Measurements from ENCODE around the gene PPP1R1C.

The PPP1R1C gene

DNA sequence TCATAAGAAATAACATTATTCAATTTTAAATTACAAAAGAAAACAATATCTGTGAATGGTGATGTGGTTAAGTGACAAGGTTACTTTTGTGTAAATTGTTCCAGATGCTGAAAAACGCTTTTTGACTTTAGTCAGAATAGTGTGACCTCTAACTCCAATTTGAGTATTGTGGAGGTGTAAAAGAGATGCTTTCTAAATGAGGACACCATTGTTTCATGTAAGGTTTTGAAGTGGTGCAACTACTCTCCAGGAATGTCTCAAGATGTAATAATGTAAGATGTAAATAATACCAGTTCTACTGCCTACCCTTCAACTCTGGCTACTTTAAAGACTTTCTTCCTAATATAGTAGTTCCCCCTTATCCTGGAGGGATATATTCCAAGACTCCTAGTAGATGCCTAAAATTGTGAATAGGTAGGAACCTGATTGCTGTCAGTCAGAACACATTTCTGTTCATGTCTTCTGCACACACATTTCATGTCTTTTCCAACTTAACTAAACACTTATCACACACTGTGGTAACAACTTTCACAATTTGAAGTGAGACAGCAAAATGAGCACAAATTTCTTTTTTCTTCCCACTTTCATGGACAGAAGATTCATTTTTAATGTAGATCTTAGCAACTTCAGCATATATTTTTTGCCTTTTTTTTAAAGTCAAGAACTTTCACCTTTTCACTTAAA, 39.1 kb upstream of the PPP1R1C start:
- CTCF ChIA-PET = no interaction called here
- no peak for DNase-seq (ENCODE audit: extremely low spot score)
- TF ChIP-seq SUZ12 (IDR thresholded peaks at IDR 0.05) = no peak
- no peak for TF ChIP-seq SP1 (IDR thresholded peaks at IDR 0.05)
- no peak for TF ChIP-seq FOXM1 (IDR thresholded peaks at IDR 0.05; ENCODE audit: borderline replicate concordance)
- no peak for TF ChIP-seq FOXA1 (IDR thresholded peaks at IDR 0.05)
- no peak for TF ChIP-seq BHLHE40 (IDR thresholded peaks at IDR 0.05; ENCODE audit: borderline replicate concordance)
- POLR2A ChIA-PET = no interaction called here

DNA sequence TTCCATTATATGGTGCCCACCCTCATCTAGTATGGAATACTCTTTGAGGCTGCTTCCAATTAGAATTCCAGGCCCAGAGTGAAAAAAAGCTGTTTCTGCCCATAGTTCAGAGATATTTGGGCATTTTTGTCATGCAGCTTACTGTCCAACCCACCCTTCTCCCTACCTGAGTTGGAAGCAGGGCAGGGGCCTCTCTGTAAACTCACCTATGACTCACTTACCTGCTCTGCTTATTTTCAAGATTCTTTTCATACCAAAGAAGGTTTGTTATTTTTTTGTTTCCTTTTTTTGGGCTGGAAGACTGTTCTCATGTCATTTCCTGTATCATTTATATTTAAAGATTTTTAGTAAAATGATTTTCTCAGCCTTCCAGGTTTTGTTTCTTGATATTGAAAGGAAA, 38.4 kb upstream of the PPP1R1C start:
- CTCF ChIA-PET = no interaction called here
- no peak for DNase-seq (ENCODE audit: extremely low spot score)
- TF ChIP-seq ZNF384 (IDR thresholded peaks at IDR 0.05) (no peak), SP1 (IDR thresholded peaks at IDR 0.05) (no peak), FOXM1 (IDR thresholded peaks at IDR 0.05; ENCODE audit: borderline replicate concordance) (no peak), HDGF (IDR thresholded peaks at IDR 0.05; ENCODE audit: borderline replicate concordance) (no peak), LEF1 (IDR thresholded peaks at IDR 0.05; ENCODE audit: borderline replicate concordance) (no peak), TARDBP (IDR thresholded peaks at IDR 0.05) (no peak), NFRKB (IDR thresholded peaks at IDR 0.05) (no peak), CTBP1 (IDR thresholded peaks at IDR 0.05; ENCODE audit: borderline replicate concordance) (no peak), FOXK2 (IDR thresholded peaks at IDR 0.05) (no peak), BHLHE40 (IDR thresholded peaks at IDR 0.05; ENCODE audit: borderline replicate concordance) (no peak), ARNT (IDR thresholded peaks at IDR 0.05) (no peak), L3MBTL2 (conservative IDR thresholded peaks at IDR 0.05) (no peak)
- TF ChIP-seq, protein P1, sequence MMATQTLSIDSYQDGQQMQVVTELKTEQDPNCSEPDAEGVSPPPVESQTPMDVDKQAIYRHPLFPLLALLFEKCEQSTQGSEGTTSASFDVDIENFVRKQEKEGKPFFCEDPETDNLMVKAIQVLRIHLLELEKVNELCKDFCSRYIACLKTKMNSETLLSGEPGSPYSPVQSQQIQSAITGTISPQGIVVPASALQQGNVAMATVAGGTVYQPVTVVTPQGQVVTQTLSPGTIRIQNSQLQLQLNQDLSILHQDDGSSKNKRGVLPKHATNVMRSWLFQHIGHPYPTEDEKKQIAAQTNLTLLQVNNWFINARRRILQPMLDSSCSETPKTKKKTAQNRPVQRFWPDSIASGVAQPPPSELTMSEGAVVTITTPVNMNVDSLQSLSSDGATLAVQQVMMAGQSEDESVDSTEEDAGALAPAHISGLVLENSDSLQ (IDR thresholded peaks at IDR 0.05) = no peak
- POLR2A ChIA-PET = no interaction called here

DNA sequence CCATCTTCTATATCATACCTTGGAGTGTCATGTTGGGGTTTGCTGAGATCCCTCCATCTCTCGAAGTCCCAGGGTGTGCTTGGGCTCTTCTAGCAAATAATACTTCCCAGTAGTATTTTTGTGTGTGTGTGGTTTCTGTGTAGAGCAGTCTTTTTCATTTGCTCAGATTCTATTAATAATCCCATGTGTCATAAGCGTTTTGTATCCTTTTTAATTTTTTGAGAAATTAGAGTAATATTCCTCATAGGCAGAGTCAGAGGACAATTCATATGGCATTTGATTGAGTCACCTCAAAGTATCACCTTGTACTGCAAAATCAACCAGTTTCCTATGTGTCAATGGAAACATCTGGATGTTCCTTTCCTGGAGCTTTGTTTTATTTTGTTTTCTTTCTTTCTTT, 37.4 kb upstream of the PPP1R1C start:
- ChIA-PET POLR2A (no interaction called here), CTCF (no interaction called here)
- DNase-seq (ENCODE audit: extremely low spot score) = no peak
- TF ChIP-seq, protein P1 (IDR thresholded peaks at IDR 0.05) = no peak
- TF ChIP-seq L3MBTL2 (conservative IDR thresholded peaks at IDR 0.05) = no peak
- TF ChIP-seq SP1 (IDR thresholded peaks at IDR 0.05) = no peak
- no peak for TF ChIP-seq CTBP1 (IDR thresholded peaks at IDR 0.05; ENCODE audit: borderline replicate concordance)
- no peak for TF ChIP-seq BHLHE40 (IDR thresholded peaks at IDR 0.05; ENCODE audit: borderline replicate concordance)
- no peak for TF ChIP-seq ELF4 (IDR thresholded peaks at IDR 0.05)
- TF ChIP-seq HDGF (IDR thresholded peaks at IDR 0.05; ENCODE audit: borderline replicate concordance) = no peak
- no peak for TF ChIP-seq TARDBP (IDR thresholded peaks at IDR 0.05)
- TF ChIP-seq FOXM1 (IDR thresholded peaks at IDR 0.05; ENCODE audit: borderline replicate concordance) = no peak
- no peak for TF ChIP-seq FOXA1 (IDR thresholded peaks at IDR 0.05)
- TF ChIP-seq LEF1 (IDR thresholded peaks at IDR 0.05; ENCODE audit: borderline replicate concordance) = no peak
- TF ChIP-seq SUZ12 (IDR thresholded peaks at IDR 0.05) = no peak
- TF ChIP-seq ARNT (IDR thresholded peaks at IDR 0.05) = no peak
- no peak for TF ChIP-seq ZNF384 (IDR thresholded peaks at IDR 0.05)
- no peak for TF ChIP-seq NFRKB (IDR thresholded peaks at IDR 0.05)
- TF ChIP-seq FOXK2 (IDR thresholded peaks at IDR 0.05) = no peak

DNA sequence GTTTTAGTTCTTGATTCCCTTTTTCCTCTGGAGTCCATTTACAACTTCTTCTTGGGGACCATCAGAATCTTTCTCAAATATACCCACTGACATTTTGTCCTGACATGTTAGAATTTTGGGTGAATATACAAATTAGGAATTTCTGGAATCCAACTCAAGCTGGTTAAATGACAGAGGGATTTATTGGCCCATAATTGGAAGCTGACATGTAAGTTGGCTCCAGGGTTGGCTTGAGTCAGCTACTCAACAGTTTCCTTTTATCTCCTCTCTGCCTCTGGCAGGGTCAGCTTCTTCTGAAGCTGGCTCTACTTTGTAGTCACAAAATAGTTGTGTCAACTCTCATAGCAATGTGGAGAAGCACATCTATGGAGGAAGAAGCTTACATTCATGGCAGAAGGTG, 36.6 kb upstream of the PPP1R1C start:
- TF ChIP-seq ZNF384 (IDR thresholded peaks at IDR 0.05) (no peak), NFRKB (IDR thresholded peaks at IDR 0.05) (no peak), FOXM1 (IDR thresholded peaks at IDR 0.05; ENCODE audit: borderline replicate concordance) (no peak), ARNT (IDR thresholded peaks at IDR 0.05) (no peak), FOXK2 (IDR thresholded peaks at IDR 0.05) (no peak), SUZ12 (IDR thresholded peaks at IDR 0.05) (no peak), CTBP1 (IDR thresholded peaks at IDR 0.05; ENCODE audit: borderline replicate concordance) (no peak), L3MBTL2 (conservative IDR thresholded peaks at IDR 0.05) (no peak), HDGF (IDR thresholded peaks at IDR 0.05; ENCODE audit: borderline replicate concordance) (no peak), TARDBP (IDR thresholded peaks at IDR 0.05) (no peak)
- TF ChIP-seq, protein P1 (IDR thresholded peaks at IDR 0.05) = no peak
- ChIA-PET CTCF (no interaction called here), POLR2A (no interaction called here)
- DNase-seq (ENCODE audit: extremely low spot score) = no peak

DNA sequence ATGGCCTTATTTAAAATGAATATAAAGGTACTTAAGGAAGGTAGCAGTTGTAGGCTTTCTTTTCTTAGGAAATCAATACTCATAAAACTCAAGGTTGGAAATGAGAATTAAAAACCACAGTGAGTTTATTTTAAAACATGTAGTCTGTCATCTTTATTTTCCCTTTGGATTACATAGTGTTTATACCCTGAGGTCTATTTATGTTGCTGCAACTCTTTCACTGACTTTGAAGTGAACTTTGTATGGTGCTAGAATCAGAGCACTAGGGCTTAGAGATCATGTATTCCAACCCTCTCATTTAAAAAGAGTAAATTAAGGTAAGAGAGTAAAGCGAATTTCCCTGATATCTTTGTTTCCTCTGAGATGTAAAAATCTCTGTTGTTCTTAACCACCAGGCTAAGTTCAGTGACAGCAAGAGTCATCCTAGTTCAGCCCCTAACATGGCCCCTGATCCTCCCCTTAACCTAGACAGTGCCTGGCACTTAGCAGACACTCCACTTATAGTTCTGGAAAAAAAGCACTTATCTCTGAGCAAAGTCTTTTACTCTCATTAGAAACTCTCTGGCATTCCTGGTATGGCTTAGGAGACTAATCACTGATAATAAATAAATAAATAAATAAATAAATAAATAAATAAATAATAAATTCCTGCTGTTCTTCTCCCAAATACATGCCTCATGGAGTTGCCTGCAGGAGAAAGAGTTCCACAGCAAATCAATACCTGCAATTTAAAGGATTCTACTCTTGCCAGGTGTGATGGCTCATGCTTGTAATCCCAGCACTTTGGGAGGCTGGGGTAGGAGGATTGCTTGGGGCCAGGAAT, 33.0 kb upstream of the PPP1R1C start:
- CTCF ChIA-PET = no interaction called here
- POLR2A ChIA-PET = no interaction called here
- TF ChIP-seq ZNF384 (IDR thresholded peaks at IDR 0.05) (no peak), ARNT (IDR thresholded peaks at IDR 0.05) (no peak), BHLHE40 (IDR thresholded peaks at IDR 0.05; ENCODE audit: borderline replicate concordance) (no peak), NFRKB (IDR thresholded peaks at IDR 0.05) (no peak), CTBP1 (IDR thresholded peaks at IDR 0.05; ENCODE audit: borderline replicate concordance) (no peak), HDGF (IDR thresholded peaks at IDR 0.05; ENCODE audit: borderline replicate concordance) (no peak), FOXM1 (IDR thresholded peaks at IDR 0.05; ENCODE audit: borderline replicate concordance) (no peak), ELF4 (IDR thresholded peaks at IDR 0.05) (no peak), SUZ12 (IDR thresholded peaks at IDR 0.05) (no peak)
- no peak for DNase-seq (ENCODE audit: extremely low spot score)

All from HEK293T (cell line).